MV-4-11 (cell line): ENCODE results near the gene PTPRN2.
"Not testable (repeated sequence)": the region's sequence is repeated elsewhere in the genome, so short reads cannot be mapped to it uniquely, and the experiment has no call there.

Source experiments
- DNase-seq: peaks from one replicate; lab custom pipeline; 2025; lab: John Stamatoyannopoulos, UW

PTPRN2 gene

GRCh38 chr7:157926107-157926506, 661.5 kb downstream of the PTPRN2 start:
- DNase-seq, result no peak

GRCh38 chr7:157925383-157925875, 662.2 kb downstream of the PTPRN2 start:
- no peak for DNase-seq

DNA sequence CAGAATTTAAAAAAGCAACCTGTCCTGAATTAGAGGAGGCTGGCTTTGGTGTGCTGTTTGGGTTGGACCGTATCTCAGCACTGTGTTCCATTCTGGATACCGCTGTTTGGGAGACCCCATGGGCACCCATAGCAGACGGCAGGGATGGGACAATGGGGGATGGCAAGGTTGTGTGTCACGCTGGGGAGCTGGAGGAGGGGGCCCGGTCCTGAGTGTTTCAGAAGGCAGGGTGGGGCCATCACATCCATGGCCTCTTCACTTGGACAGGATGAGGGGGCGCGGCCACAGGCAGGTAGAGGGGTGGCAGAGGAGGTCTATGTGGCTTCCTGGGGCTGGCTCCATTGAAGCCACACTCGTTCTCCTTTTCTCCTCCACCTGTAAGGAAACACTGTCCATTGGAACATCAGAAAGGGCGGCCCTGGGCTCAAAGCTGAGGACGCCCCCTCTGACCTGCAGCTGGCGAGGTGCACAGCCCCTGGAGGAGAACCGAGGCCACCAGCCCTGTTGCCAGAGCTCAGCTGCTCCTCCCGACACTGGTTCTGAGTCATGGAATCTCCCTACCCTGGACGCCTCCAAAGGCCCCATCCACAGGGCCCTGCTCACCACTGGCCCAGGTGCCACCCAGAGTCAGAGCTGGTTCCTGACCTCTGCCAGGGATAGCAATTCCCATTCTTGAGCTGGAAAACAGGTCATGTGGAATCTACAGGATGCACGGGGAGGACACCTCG, 663.6 kb downstream of the PTPRN2 start:
- DNase-seq, result no peak

DNA sequence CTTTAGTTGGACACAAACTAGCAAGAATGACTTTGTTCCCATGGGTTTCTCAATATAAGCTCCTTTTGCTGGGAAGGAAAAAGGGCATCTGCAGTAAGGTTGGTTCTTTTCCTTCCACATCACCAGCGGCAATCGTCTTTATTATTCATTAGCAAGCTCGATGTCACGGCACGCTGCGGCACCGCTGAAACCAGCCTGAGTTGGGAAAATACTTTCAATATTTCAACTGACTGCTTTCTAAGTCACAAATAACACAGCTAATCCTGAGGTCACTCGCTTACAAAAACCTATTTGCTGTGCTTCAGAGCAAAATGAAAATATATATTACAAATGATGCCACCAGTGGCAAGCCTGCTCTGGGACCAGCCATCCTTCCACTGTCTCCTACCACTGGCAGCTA, 665.0 kb downstream of the PTPRN2 start:
- DNase-seq, result no peak

GRCh38 chr7:157918326-157919080, 669.1 kb downstream of the PTPRN2 start:
- no peak for DNase-seq

- DNase-seq, result no peak
These were observed 670.5 kb downstream of the PTPRN2 start for GRCh38 chr7:157916946-157917640.

DNA sequence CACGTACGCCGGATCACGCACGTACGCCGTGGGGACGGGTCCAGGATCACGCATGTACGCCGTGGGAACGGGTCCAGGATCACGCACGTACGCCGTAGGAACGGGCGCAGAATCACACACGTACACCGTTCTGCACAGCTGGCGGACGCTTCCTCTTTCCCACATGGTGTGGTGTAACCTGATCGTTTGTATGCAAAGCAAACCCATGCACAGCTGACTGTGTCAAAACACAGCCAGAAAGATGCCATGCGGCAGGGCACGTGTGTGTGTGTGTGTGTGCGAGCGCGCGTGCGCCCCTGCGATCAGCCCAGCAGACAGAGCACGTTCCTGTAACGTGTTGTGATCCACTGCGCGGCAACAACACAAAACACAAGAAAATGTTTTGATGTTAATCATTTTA, 677.2 kb downstream of the PTPRN2 start:
- no peak for DNase-seq

- not testable (repeated sequence) for DNase-seq
These were observed 677.6 kb downstream of the PTPRN2 start for GRCh38 chr7:157910045-157910444.

- DNase-seq, result no peak
These were observed 678.3 kb downstream of the PTPRN2 start for GRCh38 chr7:157909370-157909769.

GRCh38 chr7:157908006-157908782, 679.4 kb downstream of the PTPRN2 start:
- no peak for DNase-seq

DNA sequence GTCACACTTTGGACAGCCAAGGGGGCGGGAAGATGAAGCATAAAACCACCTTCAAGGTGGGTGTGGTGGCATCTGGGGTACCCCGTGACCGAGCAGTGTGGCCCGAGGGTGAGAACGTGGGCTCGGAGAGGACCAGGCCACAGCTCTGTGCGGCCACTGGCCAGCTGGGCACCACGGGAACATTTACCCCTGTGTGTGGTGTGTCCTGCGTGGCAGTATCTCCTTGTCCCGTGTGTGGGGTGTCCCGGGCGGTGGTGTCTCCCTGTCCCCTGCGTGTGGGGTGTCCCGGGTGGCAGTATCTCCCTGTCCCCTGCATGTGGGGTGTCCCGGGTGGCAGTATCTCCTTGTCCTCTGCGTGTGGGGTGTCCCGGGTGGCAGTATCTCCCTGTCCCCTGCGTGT, 680.5 kb downstream of the PTPRN2 start:
- DNase-seq, result no peak

GRCh38 chr7:157906583-157906982, 681.0 kb downstream of the PTPRN2 start:
- no peak for DNase-seq

GRCh38 chr7:157905651-157906461, 681.8 kb downstream of the PTPRN2 start:
- DNase-seq, result no peak

GRCh38 chr7:157904866-157905570, 682.6 kb downstream of the PTPRN2 start:
- DNase-seq, result no peak

GRCh38 chr7:157904211-157904865, 683.3 kb downstream of the PTPRN2 start:
- DNase-seq, result no peak

- DNase-seq, result no peak
These were observed 683.9 kb downstream of the PTPRN2 start for GRCh38 chr7:157903710-157904109.

GRCh38 chr7:157903296-157903695, 684.3 kb downstream of the PTPRN2 start:
- DNase-seq, result no peak

DNA sequence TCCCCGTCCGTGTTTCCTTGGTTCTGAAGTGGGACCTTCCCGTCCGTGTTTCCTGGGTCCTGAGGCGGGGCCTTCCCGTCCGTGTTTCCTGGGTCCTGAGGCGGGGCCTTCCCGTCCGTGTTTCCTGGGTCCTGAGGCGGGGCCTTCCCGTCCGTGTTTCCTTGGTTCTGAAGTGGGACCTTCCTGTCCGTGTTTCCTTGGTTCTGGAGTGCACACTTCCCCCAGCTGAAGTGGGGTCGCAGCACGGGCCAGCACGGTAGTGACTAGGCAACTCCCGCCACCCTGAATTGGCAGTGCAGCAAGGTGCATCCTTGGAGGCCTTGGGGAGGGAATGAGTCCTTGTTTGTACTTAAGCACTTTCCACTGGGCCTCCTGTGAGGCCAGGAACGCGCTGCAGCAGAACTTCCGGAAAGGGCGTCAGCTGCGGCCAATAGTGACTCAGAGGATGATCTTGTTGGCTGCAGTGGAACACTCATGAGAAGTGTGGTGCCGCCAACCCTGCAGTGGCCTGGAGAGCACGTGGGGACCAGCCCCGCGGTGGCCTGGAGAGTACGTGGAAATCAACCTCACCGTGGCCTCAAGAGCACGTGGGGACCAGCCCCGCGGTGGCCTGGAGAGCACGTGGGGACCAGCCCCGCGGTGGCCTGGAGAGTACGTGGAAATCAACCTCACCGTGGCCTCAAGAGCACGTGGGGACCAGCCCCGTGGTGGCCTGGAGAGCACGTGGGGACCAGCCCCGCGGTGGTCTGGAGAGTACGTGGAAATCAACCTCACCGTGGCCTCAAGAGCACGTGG, 685.6 kb downstream of the PTPRN2 start:
- DNase-seq, result not testable (repeated sequence)

DNA sequence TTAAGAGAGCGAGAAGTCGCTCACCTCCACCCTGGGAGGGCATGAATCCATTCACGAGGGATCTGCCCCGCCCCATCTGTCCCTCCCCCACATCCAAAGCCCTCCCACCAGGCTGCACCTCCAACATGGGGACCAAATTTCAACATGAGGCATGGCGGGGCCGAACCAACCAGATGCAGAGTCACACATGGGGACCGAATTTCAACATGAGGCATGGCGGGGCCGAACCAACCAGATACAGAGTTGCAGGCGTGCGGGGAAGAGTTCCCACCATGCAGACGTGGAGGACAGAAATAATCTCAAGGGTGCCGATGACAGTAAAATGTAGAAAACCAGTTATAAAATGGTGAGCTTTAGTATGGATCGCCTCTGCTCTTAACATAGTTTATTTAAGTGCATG, 686.5 kb downstream of the PTPRN2 start:
- DNase-seq, result no peak
